ENCODE measurements around the gene SDF2L1. TPM values are rescaled to one million over a fixed set of nuclear protein-coding genes. Genes with fewer than 3 reads are reported as not detected.
A peak's percentile ranks its signal among the peaks of the same experiment; 100 is the strongest.
"Not testable (repeated sequence)": the region's sequence is repeated elsewhere in the genome, so short reads cannot be mapped to it uniquely, and the experiment has no call there.

SDF2L1 gene
- total RNA-seq, 1 donor from 2014 or later: 99.1 TPM

DNA sequence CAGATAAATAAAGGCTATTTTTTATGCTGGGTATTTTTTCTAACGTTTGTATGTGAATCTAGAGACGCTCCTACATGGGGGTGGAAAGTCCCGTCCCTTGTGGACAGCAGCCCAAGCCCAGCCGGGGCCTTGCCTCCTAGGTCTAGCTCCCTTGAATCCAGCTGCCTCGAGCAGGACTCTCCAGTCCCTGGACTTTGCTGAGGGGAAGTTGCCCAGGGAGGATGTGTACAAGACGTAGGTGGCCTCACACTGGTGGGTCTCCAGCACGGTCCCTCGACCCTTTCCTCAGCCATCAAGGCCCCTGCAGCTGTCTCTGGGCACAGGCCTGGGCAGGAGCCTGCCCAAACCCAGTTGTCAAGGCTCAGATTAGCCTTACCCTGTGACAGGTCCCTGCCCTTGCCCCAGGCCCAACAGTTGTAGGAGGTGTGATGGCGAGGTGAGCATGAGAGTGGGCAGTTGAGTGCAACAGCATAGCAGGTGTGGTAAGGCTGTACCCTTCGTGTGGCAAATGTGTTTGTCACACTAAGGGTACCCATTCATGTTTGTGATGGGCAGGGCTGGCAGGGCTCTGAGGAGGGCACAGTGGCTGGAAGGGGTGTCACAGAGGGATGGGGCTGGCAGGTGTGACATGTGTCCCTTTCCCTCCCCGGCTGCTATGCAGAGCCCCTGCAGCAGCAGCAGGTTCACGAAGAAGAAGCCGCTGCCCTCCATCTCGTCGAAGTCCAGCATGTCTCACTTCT, 6.2 kb upstream of the SDF2L1 start:
- ATAC-seq (no peak), DNase-seq (ENCODE audit: low spot score) (no peak)

DNA sequence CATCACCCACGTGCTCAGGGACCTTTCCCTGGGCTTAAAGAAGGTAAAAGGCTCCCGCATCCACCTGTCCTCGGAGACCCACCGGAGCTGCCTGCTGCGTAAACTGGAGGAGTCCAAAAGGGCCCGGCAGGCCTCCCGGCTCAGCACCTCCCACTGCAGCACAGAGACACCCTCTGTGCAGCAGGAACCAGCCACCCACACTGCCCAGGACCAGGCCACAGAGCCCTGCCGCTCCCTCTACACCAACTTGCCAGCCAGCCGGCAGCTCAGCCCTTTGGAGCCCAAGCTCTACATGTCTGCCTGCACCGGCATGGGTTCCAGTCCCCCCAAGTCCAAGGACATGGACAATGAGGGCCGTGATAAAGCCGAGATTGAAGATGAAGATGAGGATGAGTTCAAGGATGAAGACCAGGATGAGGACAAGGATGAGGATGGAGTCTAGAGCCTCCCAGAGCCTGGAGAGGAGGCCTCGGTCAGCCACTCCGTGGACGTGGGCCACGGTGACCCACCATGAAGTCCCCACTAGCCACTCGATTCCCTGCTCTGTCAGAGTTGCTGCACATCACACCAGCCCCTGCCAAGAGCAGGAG, 5.4 kb upstream of the SDF2L1 start:
- no peak for ATAC-seq
- no peak for DNase-seq (ENCODE audit: low spot score)

DNA sequence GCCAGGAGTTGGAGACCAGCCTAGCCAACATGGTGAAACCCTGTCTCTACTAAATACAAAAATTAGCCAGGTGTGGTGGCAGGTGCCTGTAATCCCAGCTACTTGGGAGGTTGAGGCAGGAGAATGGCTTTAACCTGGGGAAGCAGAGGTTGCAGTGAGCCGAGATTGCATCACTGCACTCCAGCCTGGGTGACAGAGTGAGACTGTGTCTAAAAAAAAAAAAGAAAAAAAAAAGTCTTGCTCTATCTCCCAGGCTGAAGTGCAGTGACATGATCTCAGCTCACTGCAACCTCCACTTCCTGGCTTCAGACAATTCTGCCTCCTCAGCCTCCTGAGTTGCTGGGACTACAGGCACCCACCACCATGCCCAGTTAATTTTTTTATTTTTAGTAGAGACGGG, 4.7 kb upstream of the SDF2L1 start:
- ATAC-seq; DNase-seq (ENCODE audit: low spot score): not testable (repeated sequence)

DNA sequence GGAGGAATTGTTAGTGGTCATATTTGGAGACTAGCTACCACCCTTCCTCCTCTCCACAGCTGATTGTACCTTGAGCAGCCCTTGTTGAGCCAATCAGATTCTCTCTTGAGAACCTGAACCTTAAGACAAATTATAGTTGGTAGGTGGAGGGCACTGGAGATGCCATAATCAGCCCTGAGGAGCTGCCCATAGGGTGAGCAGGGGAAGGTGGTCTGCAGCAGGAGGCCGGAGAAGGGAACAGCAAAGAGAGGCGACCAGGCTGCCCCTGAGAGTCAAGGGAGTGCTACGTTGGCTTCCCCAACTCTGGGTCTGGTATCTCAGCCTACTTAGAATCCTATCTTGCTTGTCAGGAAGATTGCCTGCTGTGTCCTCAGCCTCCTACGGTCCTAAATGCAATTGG, 2.7 kb upstream of the SDF2L1 start:
- no peak for ATAC-seq
- DNase-seq (ENCODE audit: low spot score): no peak

DNA sequence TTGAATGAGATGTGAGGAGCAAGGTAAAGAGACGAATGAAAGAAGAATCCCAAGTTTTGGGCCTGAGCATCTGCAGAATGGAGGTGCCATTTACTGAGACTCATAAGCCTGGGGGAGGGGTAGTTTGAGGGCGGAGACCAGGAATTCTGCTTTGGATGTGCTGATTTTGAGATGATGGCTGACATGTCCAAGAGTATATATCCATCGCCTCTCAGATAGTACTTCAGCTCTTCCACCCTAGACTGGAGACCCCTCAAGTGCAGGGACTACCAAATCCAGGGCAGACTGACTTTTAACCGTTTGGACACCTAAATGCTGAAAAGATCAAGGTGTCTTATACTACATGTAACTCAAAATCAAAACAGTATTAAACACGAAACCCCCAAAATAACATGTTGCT, 1.3 kb upstream of the SDF2L1 start:
- no peak for DNase-seq (ENCODE audit: low spot score)
- ATAC-seq: no peak

DNA sequence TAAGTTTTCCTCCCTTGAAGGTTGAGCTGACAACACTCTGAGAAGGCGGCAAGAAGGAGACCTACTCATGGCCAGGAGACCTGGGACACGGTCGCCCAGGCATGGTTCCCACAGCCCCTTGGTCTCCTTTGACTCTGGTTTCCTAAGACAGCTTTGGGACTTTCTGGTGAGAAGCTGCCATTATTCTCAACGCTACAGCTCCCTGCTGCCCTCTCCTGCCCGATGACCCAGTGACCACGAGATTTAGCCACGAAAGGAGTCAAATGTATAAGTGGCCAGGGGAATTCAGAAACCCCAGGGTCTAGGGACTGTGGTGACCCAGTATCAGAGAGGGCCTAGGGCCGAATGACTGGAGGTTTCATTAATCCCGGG, 699 bp upstream of the SDF2L1 start:
- ATAC-seq: peak; percentile 59
- peak; percentile 61 for DNase-seq (ENCODE audit: low spot score)

DNA sequence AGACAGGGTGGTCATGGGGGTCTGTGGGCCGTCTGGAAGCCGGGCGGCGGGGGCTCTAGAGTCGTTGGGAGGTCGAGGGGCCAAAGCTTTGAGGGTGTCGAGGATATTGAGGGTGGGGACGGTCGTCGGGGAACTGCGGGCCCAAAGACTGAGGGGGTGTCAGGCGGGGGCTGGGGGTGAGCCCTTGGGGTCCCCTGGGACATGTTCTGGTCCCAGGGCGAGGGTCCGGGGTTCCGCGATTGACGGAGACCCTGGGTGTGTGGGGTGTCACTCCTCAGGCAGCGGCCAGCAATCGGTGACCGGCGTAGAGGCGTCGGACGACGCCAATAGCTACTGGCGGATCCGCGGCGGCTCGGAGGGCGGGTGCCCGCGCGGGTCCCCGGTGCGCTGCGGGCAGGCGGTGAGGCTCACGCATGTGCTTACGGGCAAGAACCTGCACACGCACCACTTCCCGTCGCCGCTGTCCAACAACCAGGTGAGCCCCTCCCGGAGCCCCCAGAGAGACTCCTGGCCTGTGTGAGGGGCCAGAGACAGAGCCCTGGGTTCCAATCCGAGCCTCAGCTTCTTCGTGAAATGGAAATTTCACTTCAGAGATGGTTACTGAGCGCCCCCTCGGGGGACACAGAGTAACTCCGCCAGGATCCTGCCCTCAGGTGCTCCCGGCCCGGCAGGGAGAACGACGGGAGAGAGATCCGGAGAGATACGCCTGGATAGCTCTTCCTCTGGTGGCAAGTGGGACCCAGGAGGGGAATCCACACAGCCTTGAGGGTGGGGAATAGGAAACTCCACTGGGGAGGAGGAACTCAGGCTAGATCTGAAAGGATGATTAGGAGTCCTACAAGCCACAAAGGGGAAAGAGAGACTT, 714 bp downstream of the SDF2L1 start:
- DNase-seq (ENCODE audit: low spot score) (no peak), ATAC-seq (peak; percentile 43)

DNA sequence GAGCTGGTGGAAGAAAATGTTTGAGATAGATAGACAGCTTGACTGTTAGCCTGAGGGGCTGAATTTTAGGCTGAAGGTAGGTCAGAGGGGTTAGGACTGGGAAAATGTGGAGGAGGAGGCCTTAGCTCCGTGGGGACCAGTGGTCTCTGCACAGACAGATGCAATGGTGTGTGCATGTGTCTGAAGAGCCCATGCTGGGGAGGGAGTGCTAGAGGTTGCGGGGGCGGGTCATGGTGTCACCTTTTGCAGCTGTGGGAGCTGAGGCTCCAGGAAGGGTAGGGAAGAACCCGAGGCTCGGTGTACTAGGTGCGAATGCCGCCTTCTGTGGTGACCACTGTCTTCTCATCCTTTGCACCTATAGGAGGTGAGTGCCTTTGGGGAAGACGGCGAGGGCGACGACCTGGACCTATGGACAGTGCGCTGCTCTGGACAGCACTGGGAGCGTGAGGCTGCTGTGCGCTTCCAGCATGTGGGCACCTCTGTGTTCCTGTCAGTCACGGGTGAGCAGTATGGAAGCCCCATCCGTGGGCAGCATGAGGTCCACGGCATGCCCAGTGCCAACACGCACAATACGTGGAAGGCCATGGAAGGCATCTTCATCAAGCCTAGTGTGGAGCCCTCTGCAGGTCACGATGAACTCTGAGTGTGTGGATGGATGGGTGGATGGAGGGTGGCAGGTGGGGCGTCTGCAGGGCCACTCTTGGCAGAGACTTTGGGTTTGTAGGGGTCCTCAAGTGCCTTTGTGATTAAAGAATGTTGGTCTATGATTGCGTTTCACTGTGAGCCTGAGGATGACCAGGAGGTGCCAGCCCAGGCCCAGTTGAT, 1.6 kb downstream of the SDF2L1 start:
- DNase-seq (ENCODE audit: low spot score): no peak
- no peak for ATAC-seq

DNA sequence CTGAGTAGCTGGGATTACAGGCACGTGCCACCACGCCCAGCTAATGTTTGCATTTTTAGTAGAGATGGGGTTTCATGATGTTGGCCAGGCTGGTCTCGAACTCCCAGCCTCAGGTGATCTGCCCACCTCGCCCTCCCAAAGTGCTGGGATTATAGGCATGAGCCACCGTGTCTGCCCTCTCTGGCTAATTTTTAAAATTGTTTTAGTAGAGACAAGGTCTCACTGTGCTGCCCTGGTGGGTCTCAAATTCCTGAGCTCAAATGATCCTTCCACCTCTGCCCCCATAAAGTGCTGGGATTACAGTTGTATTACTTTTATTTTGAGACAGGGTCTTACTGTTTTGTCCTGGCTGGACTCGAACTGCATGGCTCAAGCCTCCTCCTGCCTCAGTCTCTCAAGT, 3.4 kb downstream of the SDF2L1 start:
- not testable (repeated sequence) for ATAC-seq; DNase-seq (ENCODE audit: low spot score)

DNA sequence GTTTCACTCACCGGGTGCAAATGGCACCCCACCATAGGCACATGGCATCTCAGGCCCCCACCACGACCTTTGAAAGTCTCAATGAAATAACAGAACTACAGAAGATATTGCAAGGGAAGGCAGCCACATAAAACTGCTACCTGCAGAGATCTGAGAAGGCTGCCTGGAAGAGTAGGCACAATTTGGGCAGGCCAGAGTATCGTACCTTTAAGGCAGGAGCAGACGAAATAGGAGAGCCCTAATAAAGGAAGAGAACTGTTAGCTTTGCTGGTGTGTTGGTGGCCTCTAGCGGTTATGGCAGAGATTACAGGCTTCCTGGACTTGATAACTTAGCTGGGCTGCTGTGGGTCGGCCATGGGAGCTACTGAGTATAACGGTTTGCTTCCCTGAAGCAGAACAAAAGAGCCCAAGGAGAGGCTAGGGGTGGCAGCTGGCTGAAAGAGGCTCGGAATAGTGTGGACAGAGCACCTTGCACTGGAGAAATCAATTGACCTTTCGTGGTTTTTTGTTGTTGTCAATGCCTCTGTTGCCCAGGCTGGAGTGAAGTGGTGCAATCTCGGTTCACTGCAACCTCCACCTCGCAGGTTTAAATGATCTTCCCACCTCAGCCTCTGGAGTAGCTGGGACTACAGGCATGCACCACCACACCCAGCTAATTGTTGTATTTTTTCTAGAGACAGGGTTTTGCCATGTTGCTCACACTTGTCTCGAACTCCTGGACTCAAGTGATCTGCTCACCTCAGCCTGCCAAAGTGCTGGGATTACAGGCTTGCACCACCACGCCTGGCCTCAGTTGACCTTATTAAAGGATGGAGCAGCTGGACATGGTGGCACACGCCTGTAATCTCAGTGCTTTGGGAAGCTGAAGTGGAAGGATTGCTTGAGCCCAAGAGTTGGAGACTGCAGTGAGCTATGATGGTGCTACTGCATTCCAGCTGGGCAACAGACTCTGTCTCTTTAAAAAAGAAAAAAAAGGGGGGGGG, 4.8 kb downstream of the SDF2L1 start:
- ATAC-seq (peak; percentile 42), DNase-seq (ENCODE audit: low spot score) (peak; percentile 70)

DNA sequence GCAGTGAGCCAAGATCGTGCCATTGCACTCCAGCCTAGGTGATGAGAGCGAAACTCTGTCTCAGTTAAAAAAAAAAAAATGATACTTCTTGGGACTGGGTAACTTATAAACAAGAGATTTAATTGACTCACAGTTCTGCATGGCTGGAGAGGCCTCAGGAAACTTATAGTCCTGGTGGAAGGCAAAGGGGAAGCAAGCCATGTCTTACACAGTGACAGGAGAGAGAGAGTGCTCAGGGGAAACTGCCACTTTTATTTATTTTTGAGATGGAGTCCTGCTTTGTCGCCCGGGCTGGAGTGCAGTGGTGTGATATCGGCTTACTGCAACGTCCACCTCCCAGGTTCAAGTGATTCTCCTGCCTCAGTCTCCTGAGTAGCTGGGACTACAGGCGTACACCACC, 8.2 kb downstream of the SDF2L1 start:
- DNase-seq (ENCODE audit: low spot score) (no peak), ATAC-seq (no peak)

DNA sequence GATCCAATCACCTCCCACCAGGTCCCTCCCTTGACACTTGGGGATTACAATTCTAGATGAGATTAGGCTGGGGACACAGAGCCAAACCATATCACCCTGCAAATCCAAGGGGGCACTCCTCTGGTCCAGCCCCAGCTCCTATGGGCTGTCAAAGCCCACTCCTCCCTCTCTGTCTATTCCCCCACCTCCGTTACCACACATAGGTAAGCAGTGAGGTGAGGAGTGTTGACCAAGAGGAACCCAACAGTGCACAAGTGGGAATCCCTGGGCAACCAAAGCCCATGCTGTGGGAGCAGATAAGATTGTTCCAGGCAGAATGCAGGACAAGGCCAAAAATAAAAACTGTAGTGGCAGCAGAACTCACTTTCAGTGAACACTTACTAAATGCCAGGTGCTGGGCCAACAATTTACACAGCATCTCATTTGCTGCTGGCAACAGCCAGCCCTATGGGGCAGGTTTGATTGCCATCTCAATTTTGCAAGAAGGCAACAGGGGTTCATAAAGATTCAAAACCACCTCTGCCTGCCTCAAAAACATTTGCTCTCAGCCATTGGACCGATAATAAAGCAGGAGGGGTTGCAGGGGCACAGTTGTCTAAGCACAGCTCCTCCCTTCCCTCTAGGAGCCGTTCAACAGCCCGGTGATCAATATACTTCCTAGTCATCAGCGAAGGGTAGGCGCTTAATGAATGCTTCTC, 8.9 kb downstream of the SDF2L1 start:
- peak; percentile 6 for ATAC-seq
- no peak for DNase-seq (ENCODE audit: low spot score)

DNA sequence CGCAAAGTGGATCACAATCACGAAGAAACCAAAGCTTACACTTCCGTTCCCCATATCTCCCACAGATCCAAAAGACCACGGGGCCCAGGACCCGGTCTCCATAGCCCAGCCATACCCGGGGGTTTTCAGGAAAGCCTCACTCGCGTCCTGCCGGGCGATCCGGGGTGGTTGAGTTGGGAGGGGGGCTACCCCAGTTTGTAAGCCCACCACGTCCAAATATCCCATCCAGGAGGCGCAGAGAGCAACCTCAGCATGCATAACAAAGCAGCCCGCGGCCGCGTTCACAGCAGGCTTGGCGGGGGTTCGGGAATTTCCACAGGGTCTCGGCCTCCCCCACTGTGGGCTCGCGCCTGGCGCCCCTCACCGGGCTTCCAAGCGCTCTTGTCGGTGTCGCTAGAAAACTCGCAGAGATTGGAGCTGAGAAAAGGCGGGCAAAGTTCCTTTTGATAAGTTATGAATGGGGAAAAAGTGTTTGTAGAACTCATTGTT, 9.5 kb downstream of the SDF2L1 start:
- DNase-seq (ENCODE audit: low spot score): no peak
- ATAC-seq: no peak

DNA sequence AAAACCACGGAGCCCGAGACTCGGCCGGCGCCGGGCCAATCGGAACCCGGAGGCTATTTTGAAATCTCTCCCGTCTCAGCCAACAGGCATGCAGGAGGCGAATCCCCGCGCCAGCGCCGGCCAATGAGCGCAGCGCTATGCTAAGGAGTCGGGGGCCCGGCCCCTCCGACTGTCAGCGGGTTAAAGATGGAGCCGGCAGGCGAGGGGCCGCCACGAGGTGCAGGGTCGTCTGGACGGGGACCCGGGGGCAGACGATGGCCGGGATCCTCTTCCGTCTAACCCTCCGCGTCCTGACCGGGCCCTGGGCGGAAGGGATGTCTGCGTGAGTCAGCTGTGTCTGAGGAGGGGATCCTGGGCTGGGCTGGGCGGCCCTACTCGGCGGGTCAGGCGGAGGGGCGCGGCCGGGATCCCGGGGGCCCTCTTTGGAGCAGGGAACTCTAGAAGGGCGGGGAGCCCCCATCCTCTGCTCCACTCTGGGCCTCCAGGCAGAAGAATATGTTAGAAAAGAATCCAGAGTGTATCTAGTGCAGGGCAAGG, 10.0 kb downstream of the SDF2L1 start:
- DNase-seq (ENCODE audit: low spot score) (peak; percentile 86), ATAC-seq (peak; percentile 87)

DNA sequence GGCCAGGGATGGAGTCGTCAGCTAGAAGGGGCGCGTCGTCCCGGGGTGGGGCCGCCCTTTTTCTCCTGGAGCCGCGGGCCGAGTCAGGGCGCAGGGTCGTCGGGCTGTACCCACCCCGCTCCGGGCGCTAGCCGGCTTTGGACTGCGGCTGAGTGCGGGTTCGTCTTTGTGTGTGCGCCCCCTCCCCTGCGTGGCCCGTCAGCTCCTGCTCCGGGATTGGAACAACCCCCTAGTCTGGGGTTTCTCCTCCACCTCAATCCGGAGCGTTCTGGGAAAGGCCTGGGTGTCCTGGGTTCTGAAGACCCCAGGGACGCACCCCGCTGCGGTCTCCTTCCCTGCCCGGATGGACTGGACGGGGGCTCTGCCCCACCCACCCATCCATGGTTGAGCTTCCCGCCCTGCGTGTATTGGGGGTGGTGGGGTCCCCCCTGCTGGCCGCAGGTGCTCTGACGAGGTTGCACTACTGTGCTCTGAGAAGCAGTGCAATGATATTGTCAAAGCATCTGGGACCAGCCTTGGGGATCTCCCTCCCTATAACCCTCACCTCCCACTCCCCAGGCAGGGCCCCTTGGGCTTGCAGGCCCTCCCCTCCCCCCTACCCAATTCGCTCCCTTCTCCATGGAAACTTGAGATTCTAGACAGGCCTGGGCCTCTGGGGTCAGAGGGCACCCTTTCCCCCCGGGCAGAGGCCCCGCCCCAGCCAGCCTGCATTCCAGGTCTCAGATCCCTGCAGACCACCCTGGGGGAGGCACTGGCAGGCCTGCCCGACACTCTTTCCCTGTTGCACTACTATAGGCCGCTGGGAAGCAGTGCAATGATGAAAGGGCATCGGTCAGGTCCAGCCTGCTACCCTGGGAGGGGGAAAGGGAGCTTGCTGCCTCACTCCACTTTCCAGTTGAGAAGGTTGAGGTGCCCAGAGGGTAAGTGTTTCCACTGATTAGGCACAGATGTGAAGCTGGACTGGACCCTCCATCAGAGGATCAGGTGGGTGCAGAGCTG, 10.7 kb downstream of the SDF2L1 start:
- DNase-seq (ENCODE audit: low spot score): no peak
- no peak for ATAC-seq

DNA sequence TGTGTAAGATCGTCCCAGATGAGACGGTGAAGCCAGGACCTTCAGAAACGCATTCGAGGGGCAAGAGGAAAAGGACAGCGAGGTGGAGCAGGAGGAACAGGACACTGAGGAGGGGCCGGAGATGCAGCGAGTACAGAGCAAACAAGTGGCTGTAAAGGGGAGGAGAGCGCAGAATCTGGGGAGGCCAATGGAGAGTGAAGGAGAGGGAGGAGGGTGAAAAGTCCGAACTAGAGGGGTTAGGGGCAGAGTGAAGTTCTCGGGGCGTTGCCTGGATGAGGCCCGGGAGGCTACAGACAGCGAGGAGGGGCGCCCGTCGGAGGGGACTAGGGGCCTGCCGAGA, 14.9 kb downstream of the SDF2L1 start:
- DNase-seq (ENCODE audit: low spot score) (no peak), ATAC-seq (no peak)

DNA sequence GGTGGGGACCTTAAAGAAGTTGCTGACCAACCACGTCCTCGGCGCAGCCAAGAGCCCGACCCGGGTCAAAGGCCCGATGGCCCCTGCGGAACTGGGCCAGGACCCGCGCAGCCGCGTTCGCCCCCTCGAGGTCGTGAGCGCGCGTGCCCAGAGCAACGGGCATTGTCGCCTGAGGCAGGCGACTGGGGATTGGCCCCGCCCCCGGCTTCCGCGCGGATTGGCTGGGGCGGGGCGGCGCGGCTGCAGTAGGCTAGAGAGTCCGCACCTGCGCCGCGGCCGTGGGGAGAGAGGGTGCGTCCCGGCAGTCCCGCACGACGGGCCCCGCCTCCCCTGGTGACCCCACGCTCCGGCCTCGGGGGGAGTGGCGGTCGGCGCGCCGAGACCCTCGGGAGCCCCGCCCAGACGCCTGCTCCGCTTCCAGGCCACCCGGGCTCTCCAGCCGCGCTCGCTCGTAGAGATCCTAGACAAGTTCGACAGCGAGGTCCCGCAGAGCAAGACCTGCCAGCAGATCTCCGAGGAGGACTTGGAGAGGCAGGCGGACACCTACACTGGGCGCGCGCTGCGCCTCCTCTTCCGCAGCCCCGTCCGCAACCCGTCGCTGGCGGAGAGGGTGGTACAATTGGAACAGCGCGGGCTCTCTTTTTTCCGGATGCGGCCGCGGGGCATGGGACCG, 15.4 kb downstream of the SDF2L1 start:
- DNase-seq (ENCODE audit: low spot score) (peak; percentile 74), ATAC-seq (peak; percentile 91)

Measured in left lobe of liver (tissue), 2 donors.